K562 (cell line): Measurements from ENCODE around the gene MFAP1. TPM values are rescaled to one million over a fixed set of nuclear protein-coding genes. Genes with fewer than 3 reads are reported as not detected.

Experiments
- ATAC-seq: fragments of 200-7000 bp; cut with Tn5 transposase; 3 replicates; pipeline ENCODE4 v1.9.1; 2020; ENCODE audit warnings: moderate library complexity
- BruUV-seq: library from RNA; stranded (reverse); fragments of 400-500 nt; replicated peaks from 2 replicates; lab custom pipeline; 2021; lab: Mats Ljungman, UMichigan
- CTCF ChIA-PET: fragments of 300-600 bp; formaldehyde crosslinking; extraction: SDS; loops from one replicate; lab custom pipeline; 2021; ENCODE audit warnings: low intra/inter-chr PET ratio; lab: Yijun Ruan, JAX
- POLR2A ChIA-PET: fragments of 300-600, 350-650 bp; sonication (Branson Sonifier 250); formaldehyde crosslinking; extraction: SDS; loops from one replicate; lab custom pipeline; 2021; ENCODE audit warnings: antibody characterized with exemption, inconsistent platforms; lab: Yijun Ruan, JAX
- DNase-seq, 4 experiments: peaks; one replicate each; pipeline versions ENCODE4 v3.0.0 to v3.0.0-alpha.2; 2011 to 2018; ENCODE audit warnings: low spot score in 3 of 4, mixed read lengths in 3 of 4; ENCODE audit errors: extremely low read depth in 1 of 4
- FAIRE-seq: peaks from 2 replicates; lab custom pipeline; 2011; peaks lifted over from hg19 to GRCh38; lab: Jason Lieb, UNC
- H2AFZ ChIP-seq: 2 replicates; pipeline ENCODE4 v1.6.0; 2011; ENCODE audit warnings: low read depth, low read length, control low read depth, inconsistent platforms
- H3K27ac ChIP-seq: fragments of 200-600 bp; 3 replicates; pipeline ENCODE4 v1.8.0; 2011; ENCODE audit warnings: low read depth, mild to moderate bottlenecking, control low read depth, inconsistent platforms, low read length, moderate library complexity, mixed read lengths; ENCODE audit errors: extremely low read depth
- H3K27me3 ChIP-seq, 2 experiments: fragments of 300-600 bp in 1 of 2; 2 replicates in 1 of 2; 3 replicates in 1 of 2; pipeline versions ENCODE4 v1.6.0 to v1.8.0; 2011; ENCODE audit warnings: inconsistent platforms in 2 of 2, low read length in 2 of 2, mild to moderate bottlenecking in 1 of 2, mixed read lengths in 1 of 2, moderate library complexity in 1 of 2; ENCODE audit not compliant: control insufficient read depth in 2 of 2, insufficient read depth in 2 of 2
- H3K36me3 ChIP-seq: fragments of 300-600 bp; 3 replicates; pipeline ENCODE4 v1.8.0; 2011; ENCODE audit warnings: mild to moderate bottlenecking, low read length, inconsistent platforms; ENCODE audit not compliant: control insufficient read depth, insufficient read depth
- H3K4me1 ChIP-seq, 2 experiments: fragments of 200-600 bp in 1 of 2; replicated peaks in 1 of 2; 2 replicates in 1 of 2; 3 replicates in 1 of 2; pipeline versions ENCODE4 v1.5.1 to v1.8.0; 2011; ENCODE audit warnings: inconsistent platforms in 2 of 2, low read length in 2 of 2, mild to moderate bottlenecking in 1 of 2, mixed read lengths in 1 of 2, moderate library complexity in 1 of 2; ENCODE audit not compliant: control insufficient read depth in 2 of 2, insufficient read depth in 2 of 2
- H3K4me2 ChIP-seq: 2 replicates; pipeline ENCODE4 v1.6.1; 2011; ENCODE audit warnings: low read length, control low read depth, inconsistent platforms, mixed read lengths; ENCODE audit not compliant: insufficient read depth
- H3K4me3 ChIP-seq: fragments of 200-600 bp; sonication (generic), shearing (Covaris generic); 2 replicates; pipeline ENCODE4 v1.5.1; 2016; ENCODE audit warnings: control low read depth, inconsistent platforms
- H3K79me2 ChIP-seq: fragments of 200-600 bp; 3 replicates; pipeline ENCODE4 v1.8.0; 2011; ENCODE audit warnings: low read length, inconsistent platforms; ENCODE audit not compliant: control insufficient read depth, insufficient read depth
- H3K9ac ChIP-seq, 2 experiments: 2 replicates each; pipeline versions ENCODE4 v1.6.0 to v1.6.1; 2011; ENCODE audit warnings: low read depth in 2 of 2, low read length in 2 of 2, control low read depth in 1 of 2, inconsistent platforms in 1 of 2, mild to moderate bottlenecking in 1 of 2, mixed read lengths in 1 of 2; ENCODE audit not compliant: insufficient read depth in 1 of 2
- H3K9me1 ChIP-seq: one replicate; pipeline ENCODE4 v1.6.0; 2011; ENCODE audit warnings: inconsistent platforms, mild to moderate bottlenecking, low read length, moderate library complexity; ENCODE audit not compliant: control insufficient read depth, insufficient read depth
- H3K9me3 ChIP-seq: replicated peaks from 2 replicates; pipeline ENCODE4 v1.5.1; 2011; ENCODE audit warnings: low read depth, low read length, inconsistent platforms; ENCODE audit not compliant: control insufficient read depth, insufficient read depth
- H4K20me1 ChIP-seq: replicated peaks from 2 replicates; pipeline ENCODE4 v1.6.1; 2011; ENCODE audit warnings: low read length, inconsistent platforms, mixed read lengths; ENCODE audit not compliant: control insufficient read depth, insufficient read depth
- ATF1 ChIP-seq, 2 experiments: fragments of 450-650 bp in 1 of 2; IDR thresholded peaks; 2 replicates each; pipeline ENCODE4 v1.6.1; 2016; ENCODE audit warnings: missing compliant biosample characterization in 1 of 2, missing genetic modification characterization in 1 of 2
- COPS2 ChIP-seq: fragments of 450-650 bp; conservative IDR thresholded peaks from 2 replicates; pipeline ENCODE4 v1.6.1; 2016; ENCODE audit warnings: mild to moderate bottlenecking, moderate library complexity
- DIDO1 ChIP-seq: fragments of 450-650 bp; IDR thresholded peaks from 2 replicates; pipeline ENCODE4 v1.6.1; 2016; ENCODE audit warnings: low read depth, missing biosample characterization, missing genetic modification characterization
- NR2C2 ChIP-seq, 2 experiments: fragments of 200-800 bp in 1 of 2; sonication (Bioruptor generic) in 1 of 2; sonication (generic) in 1 of 2; formaldehyde crosslinking in 1 of 2; IDR thresholded peaks; 2 replicates each; pipeline versions ENCODE4 v1.6.1 to v1.8.0; 2016 to 2022; ENCODE audit warnings: mild to moderate bottlenecking in 1 of 2, missing compliant biosample characterization in 1 of 2, missing genetic modification characterization in 1 of 2, missing genetic modification reagents in 1 of 2
- PTTG1 ChIP-seq: fragments of 450-650 bp; IDR thresholded peaks from 2 replicates; pipeline ENCODE4 v1.6.1; 2016; ENCODE audit warnings: low read depth, mild to moderate bottlenecking, missing genetic modification characterization, missing compliant biosample characterization
- XRCC5 ChIP-seq: fragments of 200-400 bp; formaldehyde crosslinking; IDR thresholded peaks from 2 replicates; pipeline ENCODE4 v1.6.1; 2017; ENCODE audit warnings: low read depth, mild to moderate bottlenecking, low read length
- ZNF263 ChIP-seq: sonication (generic); formaldehyde crosslinking; IDR thresholded peaks from 2 replicates; pipeline ENCODE4 v1.8.0; 2022; ENCODE audit warnings: mild to moderate bottlenecking, missing genetic modification reagents, borderline replicate concordance
- ZNF778 ChIP-seq: fragments of 450-650 bp; formaldehyde crosslinking; IDR thresholded peaks from 2 replicates; pipeline ENCODE4 v1.4.0; 2020; ENCODE audit warnings: mild to moderate bottlenecking, moderate library complexity
- WGBS: fragments of 100-300 bp; shearing (Covaris generic); methylation state at CpG from one replicate; pipeline ENCODE4 v1.1.6; 2016; ENCODE audit warnings: low coverage, mixed read lengths; ENCODE audit not compliant: insufficient coverage; ENCODE audit errors: missing lambda C conversion rate; 5-methylcytosine and 5-hydroxymethylcytosine counted together
- in situ Hi-C: fragments of 300-500 bp; cut with MboI; formaldehyde crosslinking; loops from 4 replicates; pipeline ENCODE4 v1.15.0; 2018; ENCODE audit warnings: inconsistent platforms, mixed read lengths
- intact Hi-C: fragments of 100-400 bp; cut with micrococcal nuclease; formaldehyde crosslinking; loops from 2 replicates; pipeline ENCODE4 v1.14.2; 2022
- polyA plus RNA-seq, 8 experiments: library from polyadenylated mRNA; depleted of rRNA in 4 of 8; stranded (reverse) in 5 of 8; unstranded in 3 of 8; fragments of >200 nt; fragmentation: Nextera tagmentation in 2 of 8; fragmentation: Illumina TruSeq in 1 of 8; extraction: Ambion mirVana in 2 of 8; extraction: Trizol in 1 of 8; gene quantifications; 2 replicates each; pipeline versions ENCODE4 v1.2.1 to v1.2.3, GENCODE V29; 2011 to 2014; ENCODE audit warnings: inconsistent platforms in 1 of 8, missing spikeins in 1 of 8
- total RNA-seq, 7 experiments: library from RNA; depleted of rRNA in 6 of 7; stranded (reverse); fragments of >200 nt in 6 of 7; fragmentation: Illumina TruSeq in 2 of 7; extraction: Trizol in 2 of 7; gene quantifications; 2 replicates each; pipeline versions ENCODE4 v1.2.1 to v1.2.3, GENCODE V29; 2011 to 2021; ENCODE audit warnings: low replicate concordance in 1 of 7
- TF ChIP-seq, protein P1 (sequence below): sonication (generic); formaldehyde crosslinking; IDR thresholded peaks from 2 replicates; pipeline ENCODE4 v1.8.1; 2023; ENCODE audit warnings: mild to moderate bottlenecking, missing genetic modification reagents
- TF ChIP-seq, protein P2 (sequence below): sonication (generic); formaldehyde crosslinking; IDR thresholded peaks from 2 replicates; pipeline ENCODE4 v1.8.1; 2023; ENCODE audit warnings: mild to moderate bottlenecking, missing genetic modification reagents
- TF ChIP-seq, protein P3 (sequence below): fragments of 250-450 bp; sonication (Bioruptor Pico); IDR thresholded peaks from 2 replicates; pipeline ENCODE4 v1.5.0; 2021; ENCODE audit warnings: mild to moderate bottlenecking, moderate library complexity

Gene MFAP1
- total and polyA plus RNA-seq, 9 of the 15 experiments (the other 6 are each of a cell fraction or from before 2014, with no cell fraction given): 34.9 to 64.1 (median 48.2) TPM

GRCh38 chr15:43791993-43792760 lies 32.3 kb downstream of the MFAP1 start, which contains the start of gene SERF2 (continued):
- peak; percentile 10; the same call in 1 of the 2 replicates for TF ChIP-seq ATF1 (CRISPR knock-in tag; IDR thresholded peaks at IDR 0.05)
- TF ChIP-seq ATF1 (tag; IDR thresholded peaks at IDR 0.05): peak; percentile 92
- TF ChIP-seq NR2C2 (CRISPR knock-in tag; IDR thresholded peaks at IDR 0.05): peak; percentile 69; the same call in 1 of the 2 replicates
- TF ChIP-seq NR2C2 (tag; IDR thresholded peaks at IDR 0.05): peak; percentile 75
- no peak for TF ChIP-seq DIDO1 (tag)

DNA sequence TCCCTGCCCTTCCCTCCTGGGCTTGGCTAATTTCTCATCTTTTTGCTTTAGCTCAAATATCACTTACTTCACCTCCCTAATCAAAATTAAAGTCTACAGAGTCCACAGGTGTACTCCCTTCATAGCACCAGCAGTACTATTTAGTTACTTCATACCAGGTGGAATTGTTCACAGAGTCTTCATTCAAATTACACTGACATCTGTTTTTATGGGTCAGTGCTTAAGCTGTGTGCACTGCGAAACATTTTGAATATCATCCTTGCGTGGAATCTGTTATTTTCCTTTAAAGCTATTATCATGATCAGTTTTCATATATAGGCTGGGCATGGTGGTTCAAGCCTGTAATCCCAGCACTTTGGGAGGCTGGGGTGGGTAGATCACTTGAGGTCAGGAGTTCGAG lies 35.1 kb downstream of the MFAP1 start:
- Histone ChIP-seq H3K9ac (peak overlapping the region in 1 of 2 experiments; percentile 50; a peak in 1 of 4 replicates), H3K27me3 (no peaks in the 10 kb centered on the region), H3K27ac (peak overlapping the region; percentile 68), H3K9me3 (no peaks in the 10 kb centered on the region), H2AFZ (peak overlapping the region; percentile 88), H3K9me1 (peaks cover 7% of the 10 kb centered on the region), H4K20me1 (peaks cover 14% of the 10 kb centered on the region; the same call in 1 of the 2 replicates), H3K79me2 (peaks cover 24% of the 10 kb centered on the region), H3K4me3 (no peak overlapping the region), H3K36me3 (peaks cover 16% of the 10 kb centered on the region), H3K4me1 (peaks cover 24 to 28% of the 10 kb centered on the region in 2 experiments), H3K4me2 (peak overlapping the region; percentile 65)
- no TSS peak for BruUV-seq
- in situ Hi-C loops: no loop called here
- CTCF ChIA-PET: no interaction called here
- ATAC-seq (no peak), DNase-seq (no peak), FAIRE-seq (no peak)
- intact Hi-C loops: no loop called here
- WGBS: 100% methylated on average over 3 of the region's 3 CpGs
- POLR2A ChIA-PET: interaction anchor here (0.6 to 6.1 kb wide), 5 partner anchors 12 to 21 kb away, joined by 3 to 29 read pairs (median 8); partner anchors contain the start of genes ELL3, HYPK and SERINC4
- TF ChIP-seq, protein P1, sequence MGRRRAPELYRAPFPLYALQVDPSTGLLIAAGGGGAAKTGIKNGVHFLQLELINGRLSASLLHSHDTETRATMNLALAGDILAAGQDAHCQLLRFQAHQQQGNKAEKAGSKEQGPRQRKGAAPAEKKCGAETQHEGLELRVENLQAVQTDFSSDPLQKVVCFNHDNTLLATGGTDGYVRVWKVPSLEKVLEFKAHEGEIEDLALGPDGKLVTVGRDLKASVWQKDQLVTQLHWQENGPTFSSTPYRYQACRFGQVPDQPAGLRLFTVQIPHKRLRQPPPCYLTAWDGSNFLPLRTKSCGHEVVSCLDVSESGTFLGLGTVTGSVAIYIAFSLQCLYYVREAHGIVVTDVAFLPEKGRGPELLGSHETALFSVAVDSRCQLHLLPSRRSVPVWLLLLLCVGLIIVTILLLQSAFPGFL (CRISPR knock-in tag): no peak
- TF ChIP-seq, protein P2, sequence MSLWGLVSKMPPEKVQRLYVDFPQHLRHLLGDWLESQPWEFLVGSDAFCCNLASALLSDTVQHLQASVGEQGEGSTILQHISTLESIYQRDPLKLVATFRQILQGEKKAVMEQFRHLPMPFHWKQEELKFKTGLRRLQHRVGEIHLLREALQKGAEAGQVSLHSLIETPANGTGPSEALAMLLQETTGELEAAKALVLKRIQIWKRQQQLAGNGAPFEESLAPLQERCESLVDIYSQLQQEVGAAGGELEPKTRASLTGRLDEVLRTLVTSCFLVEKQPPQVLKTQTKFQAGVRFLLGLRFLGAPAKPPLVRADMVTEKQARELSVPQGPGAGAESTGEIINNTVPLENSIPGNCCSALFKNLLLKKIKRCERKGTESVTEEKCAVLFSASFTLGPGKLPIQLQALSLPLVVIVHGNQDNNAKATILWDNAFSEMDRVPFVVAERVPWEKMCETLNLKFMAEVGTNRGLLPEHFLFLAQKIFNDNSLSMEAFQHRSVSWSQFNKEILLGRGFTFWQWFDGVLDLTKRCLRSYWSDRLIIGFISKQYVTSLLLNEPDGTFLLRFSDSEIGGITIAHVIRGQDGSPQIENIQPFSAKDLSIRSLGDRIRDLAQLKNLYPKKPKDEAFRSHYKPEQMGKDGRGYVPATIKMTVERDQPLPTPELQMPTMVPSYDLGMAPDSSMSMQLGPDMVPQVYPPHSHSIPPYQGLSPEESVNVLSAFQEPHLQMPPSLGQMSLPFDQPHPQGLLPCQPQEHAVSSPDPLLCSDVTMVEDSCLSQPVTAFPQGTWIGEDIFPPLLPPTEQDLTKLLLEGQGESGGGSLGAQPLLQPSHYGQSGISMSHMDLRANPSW (CRISPR knock-in tag): no peak
- TF ChIP-seq COPS2 (no peak), PTTG1 (no peak), ZNF263 (CRISPR knock-in tag) (no peak), XRCC5 (no peak), ZNF778 (CRISPR knock-in tag) (no peak)
- TF ChIP-seq, protein P3, sequence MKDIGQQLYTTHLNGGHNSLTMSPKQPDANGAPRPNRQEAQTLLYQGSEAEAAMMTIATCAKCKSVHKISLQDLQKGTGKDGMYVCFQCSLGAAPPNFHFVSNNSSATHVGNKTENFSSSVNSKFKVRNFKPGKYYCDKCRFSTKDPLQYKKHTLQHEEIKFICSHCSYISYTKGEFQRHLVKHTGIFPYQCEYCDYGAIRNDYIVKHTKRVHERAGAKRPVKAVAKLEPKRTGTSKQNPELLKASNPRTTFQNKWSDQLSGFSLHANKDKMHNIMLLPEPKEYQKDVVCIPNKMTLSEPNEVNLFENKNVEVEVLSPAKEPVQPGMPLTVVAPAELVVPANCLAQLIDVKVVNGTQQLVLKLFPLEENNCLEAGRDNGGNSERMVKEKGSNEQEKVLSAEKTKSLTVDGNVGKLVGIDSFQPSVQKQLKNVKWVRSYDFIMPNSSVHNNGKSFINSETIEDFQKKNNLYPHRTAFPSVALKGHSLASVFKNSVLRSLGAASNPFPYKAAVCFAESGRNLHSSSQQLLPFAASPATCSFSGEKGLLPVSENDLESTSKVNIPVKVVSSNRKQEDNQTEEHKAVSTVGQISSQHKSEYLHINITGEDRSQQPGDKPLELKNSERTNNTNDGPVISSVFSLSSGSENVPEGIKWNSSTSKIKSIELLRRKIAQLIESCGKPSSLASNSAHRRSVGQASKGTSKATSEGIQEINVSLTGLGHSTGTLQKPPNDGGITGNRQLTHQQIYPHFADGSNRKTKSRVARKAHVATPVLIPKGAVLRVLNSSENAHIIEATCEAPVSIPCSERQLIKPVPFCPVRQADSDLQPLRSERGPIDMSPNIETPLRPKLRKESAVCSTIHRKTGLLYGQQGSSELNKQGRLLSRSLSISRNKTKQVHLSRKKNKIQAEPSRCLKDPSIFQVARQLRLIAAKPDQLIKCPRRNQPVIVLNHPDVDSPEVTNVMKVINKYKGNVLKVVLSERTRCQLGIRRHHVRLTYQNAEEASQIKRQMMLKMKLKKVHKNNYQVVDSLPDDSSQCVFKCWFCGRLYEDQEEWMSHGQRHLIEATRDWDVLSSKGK (CRISPR knock-in tag): no peak
